Mucosa of descending colon (tissue), 3 donors: Measurements from ENCODE around the gene ADCY5. TPM values are rescaled to one million over a fixed set of nuclear protein-coding genes. Genes with fewer than 3 reads are reported as not detected.

Experiments
- ATAC-seq: fragments of 200-7000 bp; cut with Tn5 transposase; one replicate; pipeline ENCODE4 v1.9.1; 2020; ENCODE audit warnings: mild to moderate bottlenecking, moderate library complexity
- DNase-seq, 3 donors: peaks; one replicate each; pipeline ENCODE4 v3.0.0-alpha.2; 2020
- H3K36me3 ChIP-seq: fragments of 200-600 bp; one replicate; pipeline ENCODE4 v1.8.0; 2021; ENCODE audit warnings: low read depth, mild to moderate bottlenecking
- H3K4me1 ChIP-seq: fragments of 200-600 bp; one replicate; pipeline ENCODE4 v1.8.0; 2021; ENCODE audit warnings: low read depth, mild to moderate bottlenecking
- H3K4me3 ChIP-seq: fragments of 200-600 bp; one replicate; pipeline ENCODE4 v1.8.0; 2021; ENCODE audit warnings: mild to moderate bottlenecking
- H3K9me3 ChIP-seq: fragments of 200-600 bp; one replicate; pipeline ENCODE4 v1.8.0; 2021; ENCODE audit warnings: mild to moderate bottlenecking
- intact Hi-C, 2 donors: fragments of 100-400 bp; cut with DNase I in 1 of 2; cut with micrococcal nuclease in 1 of 2; formaldehyde crosslinking; loops; one replicate each; pipeline versions ENCODE4 v1.11.0 to v1.11.1; 2022; cut with DNase I, micrococcal nuclease
- total RNA-seq, 3 donors: library from RNA; stranded (reverse); fragmentation: NEBNext Ultra II Directional in 2 of 3; extraction: Animal tissue kit (Norgen Biotek cat#: 25700) in 2 of 3; gene quantifications; one replicate each; pipeline versions ENCODE4 v1.2.1 to v1.2.4, GENCODE V29; 2021 to 2023
- TF ChIP-seq, protein P1 (sequence below): fragments of 200-600 bp; IDR thresholded peaks from one replicate; pipeline ENCODE4 v1.8.0; 2022; ENCODE audit warnings: antibody characterized with exemption, mild to moderate bottlenecking
- donor health status: DM: no; HTN: no; CAD: no; lungs with moderate emphysema.
- donor health status: DM: no; HTN: no; CAD: no.
- donor health status: DM: no; HTN: yes; CAD: no.

ADCY5 gene
- total RNA-seq, 3 donors from 2014 or later, result 7.8 to 72.6 (median 12.6) TPM

GRCh38 chr3:123444744-123445143, 4.1 kb downstream of the ADCY5 start:
- H3K4me1 ChIP-seq, result peaks cover 8% of the 10 kb centered on the region
- DNase-seq, result no peak
- intact Hi-C loops, result no loop called here
- no peak for ATAC-seq
- no peaks in the 10 kb centered on the region for H3K9me3 ChIP-seq
- TF ChIP-seq, protein P1, sequence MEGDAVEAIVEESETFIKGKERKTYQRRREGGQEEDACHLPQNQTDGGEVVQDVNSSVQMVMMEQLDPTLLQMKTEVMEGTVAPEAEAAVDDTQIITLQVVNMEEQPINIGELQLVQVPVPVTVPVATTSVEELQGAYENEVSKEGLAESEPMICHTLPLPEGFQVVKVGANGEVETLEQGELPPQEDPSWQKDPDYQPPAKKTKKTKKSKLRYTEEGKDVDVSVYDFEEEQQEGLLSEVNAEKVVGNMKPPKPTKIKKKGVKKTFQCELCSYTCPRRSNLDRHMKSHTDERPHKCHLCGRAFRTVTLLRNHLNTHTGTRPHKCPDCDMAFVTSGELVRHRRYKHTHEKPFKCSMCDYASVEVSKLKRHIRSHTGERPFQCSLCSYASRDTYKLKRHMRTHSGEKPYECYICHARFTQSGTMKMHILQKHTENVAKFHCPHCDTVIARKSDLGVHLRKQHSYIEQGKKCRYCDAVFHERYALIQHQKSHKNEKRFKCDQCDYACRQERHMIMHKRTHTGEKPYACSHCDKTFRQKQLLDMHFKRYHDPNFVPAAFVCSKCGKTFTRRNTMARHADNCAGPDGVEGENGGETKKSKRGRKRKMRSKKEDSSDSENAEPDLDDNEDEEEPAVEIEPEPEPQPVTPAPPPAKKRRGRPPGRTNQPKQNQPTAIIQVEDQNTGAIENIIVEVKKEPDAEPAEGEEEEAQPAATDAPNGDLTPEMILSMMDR, result no peak
- no peaks in the 10 kb centered on the region for H3K36me3 ChIP-seq
- no peak overlapping the region for H3K4me3 ChIP-seq

DNA sequence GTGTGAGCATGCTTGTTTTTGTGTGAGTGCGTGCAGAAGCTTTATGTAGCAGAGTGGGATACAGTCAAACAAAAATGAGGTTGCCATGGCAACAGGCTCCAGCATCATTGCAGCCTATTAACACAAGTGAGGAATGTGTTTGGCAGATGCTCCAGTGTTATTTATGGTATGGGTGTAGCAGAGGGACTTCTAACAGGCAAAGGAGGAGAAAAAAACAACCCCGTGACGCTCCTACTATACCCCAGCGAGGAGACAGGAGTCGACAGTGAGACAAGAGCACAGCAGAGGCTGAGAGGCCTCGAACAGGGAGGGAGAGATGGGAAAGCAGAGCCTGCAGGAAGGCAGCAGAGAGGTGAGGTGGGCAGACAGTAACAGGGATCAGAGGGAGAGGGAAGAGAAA, 4.9 kb downstream of the ADCY5 start:
- ATAC-seq, result no peak
- no peak for DNase-seq
- TF ChIP-seq, protein P1, result no peak
- Histone ChIP-seq H3K4me1 (peaks cover 7% of the 10 kb centered on the region), H3K4me3 (no peak overlapping the region), H3K36me3 (no peaks in the 10 kb centered on the region), H3K9me3 (no peaks in the 10 kb centered on the region)
- intact Hi-C loops, result no loop called here

GRCh38 chr3:123442908-123443307, 6.0 kb downstream of the ADCY5 start:
- no peaks in the 10 kb centered on the region for H3K4me1 ChIP-seq
- intact Hi-C loops, result no loop called here
- H3K9me3 ChIP-seq, result no peaks in the 10 kb centered on the region
- H3K4me3 ChIP-seq, result no peak overlapping the region
- ATAC-seq, result no peak
- no peaks in the 10 kb centered on the region for H3K36me3 ChIP-seq
- no peak for DNase-seq
- TF ChIP-seq, protein P1, result no peak

DNA sequence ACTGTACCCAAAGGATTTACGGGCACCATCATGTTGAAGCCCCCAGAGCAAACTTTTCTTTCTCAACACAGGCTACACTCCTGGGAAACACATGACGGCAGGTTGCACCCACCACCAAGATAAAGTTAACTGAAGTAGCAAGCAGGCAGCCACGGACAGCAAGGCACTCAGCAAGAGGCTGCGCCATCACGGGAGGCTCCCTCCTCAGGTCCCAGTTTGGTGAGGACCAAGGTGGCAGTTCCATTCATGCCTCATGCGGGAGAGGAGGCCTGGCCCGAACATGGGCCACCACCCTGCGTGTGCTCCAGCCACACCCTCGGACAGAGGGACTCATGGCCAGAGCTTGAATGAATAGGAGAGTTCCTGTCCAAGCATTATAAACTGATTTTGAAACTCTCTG, 6.8 kb downstream of the ADCY5 start:
- ATAC-seq, result no peak

DNA sequence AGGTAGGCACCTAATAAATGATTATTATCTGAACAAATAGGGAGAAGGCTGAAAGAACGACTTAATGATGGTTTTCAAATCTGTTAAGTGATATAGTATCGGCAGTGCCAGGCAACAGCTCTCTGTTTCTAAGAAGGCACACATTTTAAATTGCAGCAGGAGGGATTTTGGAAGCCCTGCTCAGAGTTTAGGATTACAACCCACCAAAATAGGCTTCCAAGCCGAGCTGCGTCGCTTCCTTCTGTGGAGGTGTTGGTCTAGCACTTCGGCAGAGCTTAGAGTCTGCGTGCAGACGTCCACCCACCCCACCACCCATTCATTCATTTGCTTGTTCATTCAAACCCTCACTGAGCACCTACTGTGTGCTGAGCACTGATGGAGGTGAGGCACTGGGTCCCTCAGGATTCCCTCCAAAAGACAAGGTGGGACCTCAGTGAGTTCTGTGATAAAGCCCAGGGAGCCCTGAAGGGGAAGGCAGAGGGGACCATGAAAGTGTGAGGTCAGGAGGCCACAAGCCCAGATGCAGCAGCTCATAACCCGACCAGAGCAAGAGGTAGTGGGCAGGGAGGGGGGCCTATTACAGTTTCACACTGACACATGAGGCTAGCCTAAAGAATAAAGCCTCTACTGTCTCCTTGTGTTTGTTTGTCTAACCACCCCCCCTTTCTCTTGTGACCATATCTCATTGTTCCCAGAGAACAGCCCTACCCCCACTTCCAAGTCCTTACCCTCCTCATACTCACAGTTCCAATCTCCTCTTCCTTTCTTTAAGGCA, 8.9 kb downstream of the ADCY5 start:
- H3K4me3 ChIP-seq, result no peak overlapping the region
- TF ChIP-seq, protein P1, result no peak
- no peaks in the 10 kb centered on the region for H3K4me1 ChIP-seq
- no peak for ATAC-seq
- intact Hi-C loops, result no loop called here
- H3K36me3 ChIP-seq, result no peaks in the 10 kb centered on the region
- H3K9me3 ChIP-seq, result no peaks in the 10 kb centered on the region
- no peak for DNase-seq

More for the DNA sequence above, 6.8 kb downstream of the ADCY5 start:
- TF ChIP-seq, protein P1, result no peak
- Histone ChIP-seq H3K36me3 (no peaks in the 10 kb centered on the region), H3K4me3 (no peak overlapping the region), H3K9me3 (no peaks in the 10 kb centered on the region), H3K4me1 (no peaks in the 10 kb centered on the region)
- DNase-seq, result no peak
- intact Hi-C loops, result no loop called here
